A673 (cell line): ENCODE results near the gene FKRP.

Experiments
- EZH2 ChIP-seq: fragments of 200-600 bp; sonication (generic); IDR thresholded peaks from 2 replicates; pipeline ENCODE4 v1.6.1; 2017; ENCODE audit warnings: borderline replicate concordance, low read depth, mild to moderate bottlenecking, mixed read lengths, antibody characterized with exemption, low read length; ENCODE audit not compliant: poor library complexity, severe bottlenecking
- TF ChIP-seq, protein P1 (sequence below): fragments of 300-800, 200-600 bp; sonication (generic); conservative IDR thresholded peaks from 2 replicates; pipeline ENCODE4 v1.5.1; 2017; ENCODE audit warnings: low read depth, mild to moderate bottlenecking, antibody characterized with exemption, low read length, moderate library complexity, mixed read lengths

DNA sequence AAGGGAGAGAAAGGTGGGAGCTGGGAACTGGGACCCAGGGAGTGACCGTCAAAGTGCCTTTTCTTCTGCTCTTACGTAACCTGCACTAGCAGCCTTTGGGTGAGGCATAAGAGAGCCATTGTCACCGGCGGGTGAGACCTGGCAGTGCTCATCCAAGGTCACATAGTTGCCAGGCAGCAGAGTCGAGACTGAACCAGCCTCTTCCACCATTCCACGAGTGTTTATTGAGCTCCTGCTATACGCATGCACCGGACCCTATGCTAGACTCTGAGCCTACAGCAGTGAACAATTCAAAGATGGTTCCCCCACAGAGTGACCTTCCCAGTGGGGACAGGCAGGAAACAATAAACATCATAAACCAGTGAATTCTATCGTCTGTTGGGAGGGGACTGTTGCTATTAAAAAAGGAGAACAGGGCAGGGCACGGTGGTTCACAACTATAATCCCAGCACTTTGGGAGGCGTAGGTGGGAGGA is 19.0 kb downstream of the FKRP start:
- TF ChIP-seq, protein P1, sequence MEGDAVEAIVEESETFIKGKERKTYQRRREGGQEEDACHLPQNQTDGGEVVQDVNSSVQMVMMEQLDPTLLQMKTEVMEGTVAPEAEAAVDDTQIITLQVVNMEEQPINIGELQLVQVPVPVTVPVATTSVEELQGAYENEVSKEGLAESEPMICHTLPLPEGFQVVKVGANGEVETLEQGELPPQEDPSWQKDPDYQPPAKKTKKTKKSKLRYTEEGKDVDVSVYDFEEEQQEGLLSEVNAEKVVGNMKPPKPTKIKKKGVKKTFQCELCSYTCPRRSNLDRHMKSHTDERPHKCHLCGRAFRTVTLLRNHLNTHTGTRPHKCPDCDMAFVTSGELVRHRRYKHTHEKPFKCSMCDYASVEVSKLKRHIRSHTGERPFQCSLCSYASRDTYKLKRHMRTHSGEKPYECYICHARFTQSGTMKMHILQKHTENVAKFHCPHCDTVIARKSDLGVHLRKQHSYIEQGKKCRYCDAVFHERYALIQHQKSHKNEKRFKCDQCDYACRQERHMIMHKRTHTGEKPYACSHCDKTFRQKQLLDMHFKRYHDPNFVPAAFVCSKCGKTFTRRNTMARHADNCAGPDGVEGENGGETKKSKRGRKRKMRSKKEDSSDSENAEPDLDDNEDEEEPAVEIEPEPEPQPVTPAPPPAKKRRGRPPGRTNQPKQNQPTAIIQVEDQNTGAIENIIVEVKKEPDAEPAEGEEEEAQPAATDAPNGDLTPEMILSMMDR, result no peak
- TF ChIP-seq EZH2, result no peak
